Activated CD8-positive, alpha-beta T cell treated with anti-CD3 and anti-CD28 coated beads for 36 hours (primary cell): Measurements from ENCODE around the gene AFAP1L2. TPM values are rescaled to one million over a fixed set of nuclear protein-coding genes. Genes with fewer than 3 reads are reported as not detected.

ENCODE experiments used
- ATAC-seq: fragments of 200-7000 bp; cut with Tn5 transposase; one replicate; pipeline ENCODE4 v1.10.0; 2021; ENCODE audit warnings: mild to moderate bottlenecking, moderate library complexity
- CTCF ChIA-PET: fragments of 350-600 bp; sonication (Branson Sonifier 250); formaldehyde crosslinking; loops from one replicate; lab custom pipeline; 2021; ENCODE audit warnings: antibody characterized with exemption; lab: Charles Lee
- POLR2A ChIA-PET: fragments of 350-600 bp; sonication (Branson Sonifier 250); formaldehyde crosslinking; loops from one replicate; lab custom pipeline; 2021; ENCODE audit warnings: antibody characterized with exemption; lab: Charles Lee
- DNase-seq: peaks from one replicate; pipeline ENCODE4 v3.0.0-alpha.2; 2020
- H3K27ac Mint-ChIP-seq: one replicate; pipeline ENCODE4 v1.8.0; 2021; ENCODE audit warnings: mild to moderate bottlenecking, mixed read lengths
- H3K27me3 Mint-ChIP-seq: one replicate; pipeline ENCODE4 v1.8.0; 2021; ENCODE audit warnings: mixed read lengths
- H3K36me3 Mint-ChIP-seq: one replicate; pipeline ENCODE4 v1.8.0; 2021; ENCODE audit warnings: low read depth, mixed read lengths
- H3K4me1 Mint-ChIP-seq: one replicate; pipeline ENCODE4 v1.8.0; 2021; ENCODE audit warnings: low read depth, mixed read lengths
- H3K4me3 Mint-ChIP-seq: one replicate; pipeline ENCODE4 v1.8.0; 2021; ENCODE audit warnings: mild to moderate bottlenecking, moderate library complexity, mixed read lengths
- H3K9me3 Mint-ChIP-seq: one replicate; pipeline ENCODE4 v1.8.0; 2021; ENCODE audit warnings: mixed read lengths
- intact Hi-C: fragments of 100-400 bp; cut with micrococcal nuclease; formaldehyde crosslinking; loops from one replicate; pipeline ENCODE4 v1.10.0; 2022
- total RNA-seq, 2 experiments: library from RNA; stranded (reverse); gene quantifications; one replicate each; pipeline ENCODE4 v1.2.3, GENCODE V29; 2021
- TF ChIP-seq, protein P1 (sequence below): fragments of 200-600 bp; IDR thresholded peaks from one replicate; pipeline ENCODE4 v1.8.0; 2022; ENCODE audit warnings: antibody characterized with exemption, mild to moderate bottlenecking

Gene AFAP1L2
- total RNA-seq, 2 experiments from 2014 or later: 4.9 to 6.3 TPM

GRCh38 chr10:114250236-114250635 lies 154.1 kb downstream of the AFAP1L2 start:
- ATAC-seq: no peak
- Mint-ChIP-seq H3K27me3 (peaks cover 3% of the 10 kb centered on the region), H3K4me3 (no peak overlapping the region), H3K4me1 (no peaks in the 10 kb centered on the region), H3K36me3 (no peaks in the 10 kb centered on the region), H3K9me3 (no peaks in the 10 kb centered on the region), H3K27ac (no peak overlapping the region)
- TF ChIP-seq, protein P1, sequence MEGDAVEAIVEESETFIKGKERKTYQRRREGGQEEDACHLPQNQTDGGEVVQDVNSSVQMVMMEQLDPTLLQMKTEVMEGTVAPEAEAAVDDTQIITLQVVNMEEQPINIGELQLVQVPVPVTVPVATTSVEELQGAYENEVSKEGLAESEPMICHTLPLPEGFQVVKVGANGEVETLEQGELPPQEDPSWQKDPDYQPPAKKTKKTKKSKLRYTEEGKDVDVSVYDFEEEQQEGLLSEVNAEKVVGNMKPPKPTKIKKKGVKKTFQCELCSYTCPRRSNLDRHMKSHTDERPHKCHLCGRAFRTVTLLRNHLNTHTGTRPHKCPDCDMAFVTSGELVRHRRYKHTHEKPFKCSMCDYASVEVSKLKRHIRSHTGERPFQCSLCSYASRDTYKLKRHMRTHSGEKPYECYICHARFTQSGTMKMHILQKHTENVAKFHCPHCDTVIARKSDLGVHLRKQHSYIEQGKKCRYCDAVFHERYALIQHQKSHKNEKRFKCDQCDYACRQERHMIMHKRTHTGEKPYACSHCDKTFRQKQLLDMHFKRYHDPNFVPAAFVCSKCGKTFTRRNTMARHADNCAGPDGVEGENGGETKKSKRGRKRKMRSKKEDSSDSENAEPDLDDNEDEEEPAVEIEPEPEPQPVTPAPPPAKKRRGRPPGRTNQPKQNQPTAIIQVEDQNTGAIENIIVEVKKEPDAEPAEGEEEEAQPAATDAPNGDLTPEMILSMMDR: no peak
- ChIA-PET POLR2A (no interaction called here), CTCF (no interaction called here)
- DNase-seq: no peak
- intact Hi-C loops: no loop called here

DNA sequence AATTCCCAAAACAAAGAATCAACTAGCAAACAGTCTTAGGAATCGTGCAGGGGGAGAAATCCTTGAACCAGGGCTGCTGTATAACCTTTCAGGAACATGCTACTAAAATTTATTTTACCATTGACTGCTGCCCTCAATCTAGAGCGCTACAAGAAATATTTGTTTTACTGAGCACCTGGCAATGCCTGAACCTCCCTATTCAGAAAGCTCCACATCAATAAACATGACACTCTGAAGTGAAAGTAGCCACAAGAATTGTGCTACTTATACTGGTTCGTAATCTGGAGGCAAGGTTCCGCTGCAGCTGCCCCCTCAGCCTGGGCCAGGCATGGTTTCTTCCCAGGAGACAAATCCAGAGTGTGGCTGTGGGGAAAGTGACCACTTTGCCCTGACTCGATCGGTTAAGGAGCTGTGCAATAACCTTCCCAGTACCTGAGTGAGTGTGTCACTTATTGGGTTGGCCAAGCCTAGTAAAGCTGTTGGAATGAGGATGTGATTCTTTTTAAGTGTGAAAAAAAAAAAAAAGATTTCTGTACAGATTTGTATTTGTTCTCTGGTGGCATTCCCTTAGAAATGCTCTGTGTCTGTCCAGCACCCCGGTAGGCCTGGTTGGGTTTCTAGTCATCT lies 157.5 kb downstream of the AFAP1L2 start:
- Mint-ChIP-seq H3K4me1 (no peaks in the 10 kb centered on the region), H3K36me3 (no peaks in the 10 kb centered on the region), H3K27me3 (peaks cover 21% of the 10 kb centered on the region), H3K27ac (no peak overlapping the region), H3K4me3 (no peak overlapping the region), H3K9me3 (no peaks in the 10 kb centered on the region)
- TF ChIP-seq, protein P1: no peak
- ChIA-PET CTCF (interaction anchor here (0.8 kb wide), 1 partner anchor 44 kb away, joined by 3 read pairs; no protein-coding TSS in a partner anchor), POLR2A (no interaction called here)
- intact Hi-C loops: no loop called here
- no peak for ATAC-seq
- DNase-seq: no peak

DNA sequence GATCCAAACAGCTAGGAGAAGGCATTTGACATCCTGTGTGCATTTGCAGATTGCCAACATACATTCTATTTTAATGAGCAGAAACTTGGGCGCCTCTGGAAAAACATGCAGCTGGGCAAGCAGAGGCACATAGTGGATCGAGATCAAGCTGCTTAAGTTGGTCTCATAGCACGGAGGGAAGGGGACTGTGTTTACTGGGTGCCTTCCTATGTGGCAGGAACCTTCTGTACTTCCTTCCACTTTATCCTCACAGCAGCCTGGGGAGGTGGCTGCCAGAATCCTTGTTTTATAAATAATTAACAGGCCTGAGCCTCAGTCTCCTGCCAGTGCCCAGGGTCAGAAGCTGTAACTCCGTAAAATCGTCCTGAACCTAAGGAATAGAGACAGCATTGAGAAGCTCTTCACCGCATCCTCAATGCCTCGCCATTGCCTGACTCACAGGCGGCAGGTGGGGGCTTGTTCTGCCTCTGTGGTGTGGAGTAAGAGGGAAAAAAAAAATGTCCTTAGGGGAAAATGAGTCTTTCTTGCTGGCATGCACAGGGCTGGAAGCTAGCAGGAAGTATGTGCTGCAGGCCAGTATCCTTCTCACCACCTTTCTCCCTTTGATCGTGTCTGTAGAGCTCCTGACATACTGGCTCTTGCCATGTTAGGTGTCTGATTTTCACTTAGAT lies 159.0 kb downstream of the AFAP1L2 start:
- ATAC-seq: no peak
- ChIA-PET POLR2A (interaction anchor here (1.0 to 1.5 kb wide), 2 partner anchors 10 to 71 kb away, joined by 3 read pairs; partner anchors contain the start of gene CCDC186), CTCF (interaction anchor here (1.7 kb wide), 1 partner anchor 59 kb away, joined by 5 read pairs; no protein-coding TSS in a partner anchor)
- TF ChIP-seq, protein P1: no peak
- Mint-ChIP-seq H3K4me1 (no peaks in the 10 kb centered on the region), H3K36me3 (no peaks in the 10 kb centered on the region), H3K4me3 (no peak overlapping the region), H3K27ac (no peak overlapping the region), H3K27me3 (peaks cover 31% of the 10 kb centered on the region), H3K9me3 (no peaks in the 10 kb centered on the region)
- no peak for DNase-seq
- intact Hi-C loops: no loop called here

Other genes starting within 250 kb of the AFAP1L2 start
- 10 to 100 TPM; 10.5 to 11.6 TPM for gene CCDC186, start 230.3 kb downstream of the AFAP1L2 start, total RNA-seq
- gene TDRD1, start 225.1 kb downstream of the AFAP1L2 start, total RNA-seq: under 1 TPM; 0.05 to 0.16 TPM
- not detected for gene VWA2, start 165.2 kb downstream of the AFAP1L2 start, total RNA-seq